IgD-negative memory B cell (primary cell): Measurements from ENCODE around the gene ADAM22. TPM values are rescaled to one million over a fixed set of nuclear protein-coding genes. Genes with fewer than 3 reads are reported as not detected.
"Not testable (repeated sequence)": the region's sequence is repeated elsewhere in the genome, so short reads cannot be mapped to it uniquely, and the experiment has no call there.

Experiments used
- H3K27ac Mint-ChIP-seq, 3 donors: one replicate each; pipeline ENCODE4 v1.8.0; 2020 to 2022; ENCODE audit warnings: mild to moderate bottlenecking in 3 of 3, mixed read lengths in 3 of 3, moderate library complexity in 1 of 3
- H3K27me3 Mint-ChIP-seq: one replicate; pipeline ENCODE4 v1.8.0; 2021; ENCODE audit warnings: mixed read lengths
- H3K36me3 Mint-ChIP-seq: one replicate; pipeline ENCODE4 v1.8.0; 2020; ENCODE audit warnings: mild to moderate bottlenecking, mixed read lengths
- H3K4me1 Mint-ChIP-seq, 3 donors: one replicate each; pipeline ENCODE4 v1.8.0; 2020 to 2022; ENCODE audit warnings: mixed read lengths in 3 of 3, mild to moderate bottlenecking in 1 of 3
- H3K4me3 Mint-ChIP-seq, 4 donors: one replicate each; pipeline ENCODE4 v1.8.0; 2020 to 2022; ENCODE audit warnings: mild to moderate bottlenecking in 4 of 4, mixed read lengths in 4 of 4, moderate library complexity in 3 of 4
- H3K9me3 Mint-ChIP-seq, 3 donors: one replicate each; pipeline ENCODE4 v1.8.0; 2020 to 2021; ENCODE audit warnings: mixed read lengths in 3 of 3, mild to moderate bottlenecking in 1 of 3
- polyA plus RNA-seq: library from polyadenylated mRNA; unstranded; fragments of 300-500 nt; fragmentation: Illumina TruSeq; gene quantifications from one replicate; pipeline ENCODE4 v1.2.3, GENCODE V29; 2021

Gene ADAM22
- polyA plus RNA-seq, result 0.23 TPM

DNA sequence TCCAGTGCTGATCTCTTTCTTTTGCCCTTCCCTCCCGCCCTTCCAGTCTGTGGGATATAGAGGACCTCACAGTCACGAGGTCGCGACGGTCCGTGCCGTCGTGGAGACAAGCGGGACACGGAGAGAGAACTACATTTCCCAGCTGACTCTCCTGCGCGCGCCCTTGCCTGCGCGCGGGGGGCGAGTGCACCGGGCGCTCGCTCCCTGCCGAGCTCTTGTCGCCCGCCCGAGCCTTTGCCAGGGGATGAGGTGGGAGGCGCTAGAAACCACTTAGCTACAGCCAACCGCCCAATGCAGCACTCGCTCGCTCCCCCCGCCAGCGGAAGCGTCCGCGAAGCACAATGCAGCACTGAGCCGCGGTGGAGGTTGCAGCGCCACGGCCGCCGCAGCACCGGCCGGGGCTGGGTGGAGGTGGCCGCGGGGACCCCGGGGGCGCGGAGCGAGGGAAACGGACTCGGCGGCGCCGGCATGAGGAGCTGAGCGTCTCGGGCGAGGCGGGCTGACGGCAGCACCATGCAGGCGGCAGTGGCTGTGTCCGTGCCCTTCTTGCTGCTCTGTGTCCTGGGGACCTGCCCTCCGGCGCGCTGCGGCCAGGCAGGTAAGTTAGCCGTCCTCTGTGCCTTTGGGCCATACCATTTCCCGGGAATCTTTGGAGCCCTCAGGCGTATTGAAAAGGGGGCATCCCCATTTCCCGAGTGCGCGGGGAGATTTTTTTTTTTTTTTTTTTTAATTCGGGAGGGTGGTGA is at the start of gene ADAM22:
ADAM22 (plus strand) TSS at position 299 of the 746 bp plus-strand sequence; CDS start at position 514, 215 bp downstream.
- Mint-ChIP-seq H3K27me3 (no peaks in the 10 kb centered on the region), H3K9me3 (no peaks in the 10 kb centered on the region), H3K4me1 (peaks cover 0 to 12% (median 8%) of the 10 kb centered on the region in 3 donors), H3K4me3 (peak within 1 kb of the TSS; percentile 82 to 96 (median 92)), H3K36me3 (peaks cover 2% of the 10 kb centered on the region), H3K27ac (peak within 1 kb of the TSS in 2 of 3 donors; percentile 81 to 84)

DNA sequence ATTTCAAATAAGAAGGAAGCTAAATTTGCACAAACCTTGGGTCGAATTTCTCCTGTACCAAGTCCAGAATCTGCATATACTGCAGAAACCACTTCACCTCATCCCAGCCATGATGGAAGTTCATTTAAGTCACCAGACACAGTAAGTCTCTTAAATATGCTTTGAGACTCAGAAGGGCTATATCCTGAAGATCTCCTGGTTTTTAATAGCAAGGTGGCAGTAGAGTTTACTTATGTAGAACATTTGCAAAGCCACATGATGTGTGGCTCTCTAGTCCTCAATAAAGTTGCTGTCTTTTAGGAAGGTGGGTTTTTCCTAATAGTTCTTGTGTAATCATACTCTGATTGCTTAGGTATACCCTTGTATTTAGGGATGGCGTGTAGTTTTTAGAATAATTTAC is 49.0 kb upstream of the ADAM22 start:
- H3K4me1 Mint-ChIP-seq, result peaks cover 2 to 4% (median 3%) of the 10 kb centered on the region in 3 donors
- peak overlapping the region in 1 of 3 donors; percentile 43 for H3K27ac Mint-ChIP-seq
- no peaks in the 10 kb centered on the region for H3K9me3 Mint-ChIP-seq
- H3K4me3 Mint-ChIP-seq, result no peak overlapping the region
- no peaks in the 10 kb centered on the region for H3K27me3 Mint-ChIP-seq
- H3K36me3 Mint-ChIP-seq, result peaks cover 5% of the 10 kb centered on the region

GRCh38 chr7:87886875-87887274 is 47.2 kb upstream of the ADAM22 start:
- Mint-ChIP-seq H3K36me3 (peaks cover 1% of the 10 kb centered on the region), H3K27me3 (no peaks in the 10 kb centered on the region), H3K27ac (no peak overlapping the region), H3K9me3 (no peaks in the 10 kb centered on the region), H3K4me1 (peaks cover 0 to 3% (median 3%) of the 10 kb centered on the region in 3 donors), H3K4me3 (no peak overlapping the region)

- Mint-ChIP-seq H3K4me1 (peaks cover 0 to 3% (median 0%) of the 10 kb centered on the region in 3 donors), H3K27me3 (no peaks in the 10 kb centered on the region), H3K36me3 (peaks cover 3% of the 10 kb centered on the region), H3K27ac (peak overlapping the region in 2 of 3 donors; percentile 7 to 39), H3K4me3 (no peak overlapping the region), H3K9me3 (no peaks in the 10 kb centered on the region)
Observed at GRCh38 chr7:87895363-87895762, 38.7 kb upstream of the ADAM22 start.

DNA sequence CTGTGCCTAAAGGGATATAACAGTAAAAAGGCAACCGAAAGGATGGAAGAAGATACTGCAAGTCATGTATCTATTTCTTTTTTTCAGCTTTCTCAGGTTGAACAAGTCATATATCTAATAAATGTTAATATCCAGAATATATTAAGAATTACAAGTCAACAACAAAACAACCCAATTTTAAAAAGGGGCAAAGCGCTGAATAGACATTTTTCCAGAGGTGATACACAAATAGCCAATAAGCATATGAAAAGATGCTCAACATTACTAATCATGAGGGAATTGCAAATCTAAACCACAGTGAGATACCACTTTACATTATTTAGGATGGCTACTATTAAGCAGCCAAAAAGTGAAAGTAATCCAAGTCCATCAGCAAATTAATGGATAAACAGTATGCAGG is 34.8 kb upstream of the ADAM22 start:
- Mint-ChIP-seq H3K9me3 (no peaks in the 10 kb centered on the region), H3K4me1 (peaks cover 0 to 3% (median 0%) of the 10 kb centered on the region in 3 donors), H3K4me3 (no peak overlapping the region), H3K27ac (no peak overlapping the region), H3K36me3 (peaks cover 7% of the 10 kb centered on the region), H3K27me3 (no peaks in the 10 kb centered on the region)

- H3K9me3 Mint-ChIP-seq, H3K4me3 Mint-ChIP-seq, H3K27me3 Mint-ChIP-seq, H3K36me3 Mint-ChIP-seq, H3K4me1 Mint-ChIP-seq: not testable (repeated sequence)
- H3K27ac Mint-ChIP-seq, result peak overlapping the region in 1 of 3 donors; percentile 47
Observed at GRCh38 chr7:87907136-87907906, 26.7 kb upstream of the ADAM22 start.

GRCh38 chr7:87908814-87909213 is 25.2 kb upstream of the ADAM22 start:
- H3K27ac Mint-ChIP-seq, H3K27me3 Mint-ChIP-seq, H3K9me3 Mint-ChIP-seq, H3K4me3 Mint-ChIP-seq, H3K4me1 Mint-ChIP-seq, H3K36me3 Mint-ChIP-seq: not testable (repeated sequence)

DNA sequence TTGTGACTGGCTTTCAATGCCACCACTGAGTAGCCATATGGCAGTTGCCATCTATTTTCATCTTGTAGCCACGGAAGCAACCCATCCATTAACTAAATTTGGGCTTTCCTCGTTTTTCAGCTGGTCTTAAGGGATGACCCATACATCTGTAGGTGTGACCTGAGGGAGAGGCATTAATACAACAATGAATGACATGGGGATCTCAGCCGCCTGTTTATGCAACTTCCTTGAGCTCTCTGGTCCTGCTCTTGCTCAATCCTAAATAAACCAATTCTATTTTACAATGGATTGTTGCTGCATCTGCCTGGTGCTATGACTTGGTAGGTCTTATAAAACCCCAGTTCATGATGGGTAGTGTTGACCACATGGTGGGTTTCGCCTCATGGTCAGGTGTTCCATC is 21.9 kb upstream of the ADAM22 start:
- no peaks in the 10 kb centered on the region for H3K4me1 Mint-ChIP-seq
- H3K27me3 Mint-ChIP-seq, result no peaks in the 10 kb centered on the region
- H3K36me3 Mint-ChIP-seq, result no peaks in the 10 kb centered on the region
- H3K4me3 Mint-ChIP-seq, result no peak overlapping the region
- no peak overlapping the region for H3K27ac Mint-ChIP-seq
- H3K9me3 Mint-ChIP-seq, result no peaks in the 10 kb centered on the region

DNA sequence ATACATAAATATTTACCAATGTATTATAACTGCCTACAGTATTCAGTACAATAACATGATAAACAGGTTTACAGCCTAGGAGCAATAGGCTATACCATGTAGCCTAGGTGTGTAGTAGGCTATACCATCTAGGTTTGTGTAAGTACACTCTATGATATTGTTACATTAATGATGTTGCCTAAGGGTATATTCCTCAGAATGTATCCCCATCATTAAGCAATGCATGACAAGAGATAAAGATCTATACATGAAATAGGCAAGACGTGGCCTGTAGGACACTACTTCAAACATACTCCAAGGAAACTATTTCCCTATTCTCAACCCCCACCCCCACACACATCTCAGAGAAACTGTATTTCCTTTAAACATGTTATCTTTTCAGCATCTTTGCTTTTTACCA is 15.3 kb upstream of the ADAM22 start:
- Mint-ChIP-seq H3K36me3 (no peaks in the 10 kb centered on the region), H3K27me3 (peaks cover 3% of the 10 kb centered on the region), H3K4me3 (no peak overlapping the region), H3K4me1 (no peaks in the 10 kb centered on the region), H3K27ac (no peak overlapping the region), H3K9me3 (no peaks in the 10 kb centered on the region)

DNA sequence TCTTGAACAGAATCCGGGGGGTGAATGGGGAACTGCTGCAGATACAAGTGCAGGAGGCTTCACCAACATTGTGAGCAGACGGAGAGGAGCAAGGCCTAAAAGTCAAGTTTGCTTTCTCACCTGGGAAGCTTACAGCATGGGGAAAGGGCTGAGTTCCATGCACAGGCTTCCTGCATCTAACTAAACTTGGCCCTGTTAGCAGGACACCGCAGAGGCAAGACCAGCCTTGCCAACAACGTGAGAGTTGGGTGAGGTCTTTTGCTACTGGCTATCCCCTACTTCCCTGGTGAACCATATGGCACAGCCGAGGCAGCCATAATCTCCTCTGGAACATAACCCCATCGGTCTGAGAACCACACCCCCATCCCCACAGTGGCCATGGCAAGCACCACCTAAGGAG is 14.2 kb upstream of the ADAM22 start:
- Mint-ChIP-seq H3K27me3 (peaks cover 3% of the 10 kb centered on the region), H3K4me1 (no peaks in the 10 kb centered on the region), H3K36me3 (no peaks in the 10 kb centered on the region), H3K4me3 (no peak overlapping the region), H3K9me3 (no peaks in the 10 kb centered on the region), H3K27ac (peak overlapping the region in 1 of 3 donors; percentile 13)

GRCh38 chr7:87920578-87920977 is 13.5 kb upstream of the ADAM22 start:
- Mint-ChIP-seq H3K4me1 (no peaks in the 10 kb centered on the region), H3K9me3 (no peaks in the 10 kb centered on the region), H3K36me3 (no peaks in the 10 kb centered on the region), H3K4me3 (no peak overlapping the region), H3K27me3 (peaks cover 3% of the 10 kb centered on the region), H3K27ac (no peak overlapping the region)

DNA sequence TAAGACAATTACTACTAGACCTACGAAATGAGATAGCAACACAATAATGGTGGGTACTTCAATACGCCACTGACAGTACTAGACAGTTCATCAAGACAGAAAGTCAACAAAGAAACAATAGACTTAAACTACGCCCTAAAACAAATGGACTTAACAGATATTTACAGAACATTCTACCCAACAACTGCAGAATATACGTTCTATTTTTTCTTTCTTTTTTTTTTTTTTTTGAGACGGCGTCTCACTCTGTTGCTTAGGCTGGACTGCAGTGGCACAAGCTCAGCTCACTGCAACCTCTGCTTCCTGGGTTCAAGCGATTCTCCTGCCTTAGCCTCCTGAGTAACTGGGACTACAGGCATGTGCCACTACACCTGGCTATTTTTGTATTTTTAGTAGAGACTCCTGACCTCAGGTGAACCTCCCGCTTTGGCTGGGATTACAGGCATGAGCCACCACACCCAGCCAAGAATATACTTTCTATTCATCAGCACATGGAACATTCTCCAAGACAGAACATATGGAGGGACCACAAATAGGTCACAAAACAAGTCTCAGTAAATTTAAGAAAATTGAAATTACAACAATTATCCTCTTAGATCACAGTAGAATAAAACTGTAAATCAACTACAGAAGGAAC is 11.2 kb upstream of the ADAM22 start:
- H3K9me3 Mint-ChIP-seq, H3K27ac Mint-ChIP-seq, H3K4me3 Mint-ChIP-seq, H3K4me1 Mint-ChIP-seq, H3K36me3 Mint-ChIP-seq, H3K27me3 Mint-ChIP-seq: not testable (repeated sequence)

- H3K27me3 Mint-ChIP-seq, result peaks cover 2% of the 10 kb centered on the region
- no peak overlapping the region for H3K27ac Mint-ChIP-seq
- H3K9me3 Mint-ChIP-seq, result no peaks in the 10 kb centered on the region
- no peaks in the 10 kb centered on the region for H3K4me1 Mint-ChIP-seq
- H3K4me3 Mint-ChIP-seq, result no peak overlapping the region
- H3K36me3 Mint-ChIP-seq, result no peaks in the 10 kb centered on the region
Observed at GRCh38 chr7:87926581-87927461, 7.2 kb upstream of the ADAM22 start.

DNA sequence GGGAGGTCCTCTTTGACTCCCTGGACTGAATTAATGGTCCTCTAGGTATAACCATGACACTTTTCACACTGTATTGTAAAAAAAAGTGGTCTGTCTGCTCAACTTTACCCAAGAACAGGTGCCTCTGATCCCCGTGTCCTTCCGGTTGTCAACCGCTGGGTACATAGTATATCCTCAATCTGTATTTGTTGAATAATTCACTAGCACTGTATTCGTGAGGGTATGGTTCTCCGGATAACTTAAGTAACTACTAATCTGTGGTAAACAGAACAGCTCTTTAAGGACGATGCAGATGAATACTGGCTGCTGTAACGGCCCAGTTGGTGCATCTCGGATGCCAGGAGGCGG is 472 bp upstream of the ADAM22 start:
- H3K27me3 Mint-ChIP-seq, result no peaks in the 10 kb centered on the region
- H3K4me1 Mint-ChIP-seq, result peaks cover 0 to 12% (median 8%) of the 10 kb centered on the region in 3 donors
- H3K4me3 Mint-ChIP-seq, result peak overlapping the region; percentile 82 to 96 (median 92)
- no peaks in the 10 kb centered on the region for H3K9me3 Mint-ChIP-seq
- H3K36me3 Mint-ChIP-seq, result no peaks in the 10 kb centered on the region
- H3K27ac Mint-ChIP-seq, result peak overlapping the region in 2 of 3 donors; percentile 81 to 84
